HUES48 (cell line): ENCODE results near the gene VGLL4.

Experiments
- H3K27ac ChIP-seq: one replicate; pipeline ENCODE4 v1.7.0; 2013; ENCODE audit warnings: low read depth, low read length, inconsistent platforms
- H3K27me3 ChIP-seq: 2 replicates; pipeline ENCODE4 v1.6.1; 2013; ENCODE audit warnings: mild to moderate bottlenecking, low read length; ENCODE audit not compliant: control insufficient read depth, insufficient read depth
- H3K36me3 ChIP-seq: 2 replicates; pipeline ENCODE4 v1.6.1; 2013; ENCODE audit warnings: low read length; ENCODE audit not compliant: control insufficient read depth, insufficient read depth
- H3K4me1 ChIP-seq: 2 replicates; pipeline ENCODE4 v1.6.1; 2013; ENCODE audit warnings: mild to moderate bottlenecking, low read length; ENCODE audit not compliant: control insufficient read depth, insufficient read depth
- H3K4me3 ChIP-seq: 2 replicates; pipeline ENCODE4 v1.5.1; 2013; ENCODE audit warnings: mild to moderate bottlenecking, low read depth, low read length
- H3K9ac ChIP-seq: 2 replicates; pipeline ENCODE4 v1.6.1; 2013; ENCODE audit warnings: mild to moderate bottlenecking, low read depth, low read length, moderate library complexity
- H3K9me3 ChIP-seq: 2 replicates; pipeline ENCODE4 v1.6.1; 2013; ENCODE audit warnings: low read length; ENCODE audit not compliant: control insufficient read depth, insufficient read depth

Gene VGLL4

GRCh38 chr3:11613319-11613718 lies 30.4 kb downstream of the VGLL4 start:
- Histone ChIP-seq H3K4me1 (peaks cover 55% of the 10 kb centered on the region), H3K27ac (no peak overlapping the region), H3K4me3 (no peak overlapping the region), H3K9me3 (no peaks in the 10 kb centered on the region), H3K36me3 (no peaks in the 10 kb centered on the region), H3K9ac (no peak overlapping the region), H3K27me3 (no peaks in the 10 kb centered on the region)

DNA sequence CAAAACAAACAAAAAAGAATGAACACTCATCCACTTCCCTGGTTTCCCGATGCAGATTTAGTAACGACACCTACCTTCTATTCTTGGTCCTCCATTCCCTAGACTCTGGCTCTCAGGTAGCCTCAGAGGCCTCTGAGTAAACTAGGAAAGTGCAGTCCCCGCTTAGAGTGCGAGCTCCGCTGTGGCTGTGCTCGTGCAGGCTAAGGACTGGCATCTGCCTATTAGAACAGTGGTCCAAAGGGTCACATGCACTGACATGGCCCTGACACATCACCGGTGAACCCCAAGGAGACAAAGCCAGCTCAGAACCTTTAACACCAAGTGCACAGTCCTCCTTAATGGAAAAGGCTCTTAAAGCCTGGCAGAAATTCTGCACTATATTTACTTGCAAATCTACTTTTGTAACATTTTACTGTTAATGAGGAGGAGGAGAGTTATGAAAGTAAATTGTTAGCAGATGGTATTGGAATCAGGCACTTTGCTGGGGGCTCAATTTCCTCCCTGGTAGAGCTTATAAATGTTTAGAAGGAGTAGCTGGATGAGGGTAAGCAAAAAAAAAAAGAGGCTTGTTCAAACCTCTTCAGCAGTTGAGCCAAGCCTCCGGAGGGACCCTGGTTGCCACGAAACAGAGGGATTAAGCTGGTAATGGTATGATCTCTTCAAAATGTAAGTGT lies 31.1 kb downstream of the VGLL4 start:
- Histone ChIP-seq H3K27me3 (no peaks in the 10 kb centered on the region), H3K9ac (no peak overlapping the region), H3K4me3 (no peak overlapping the region), H3K36me3 (no peaks in the 10 kb centered on the region), H3K4me1 (peaks cover 58% of the 10 kb centered on the region), H3K9me3 (no peaks in the 10 kb centered on the region), H3K27ac (no peak overlapping the region)

GRCh38 chr3:11611341-11611799 lies 32.3 kb downstream of the VGLL4 start:
- Histone ChIP-seq H3K27ac (peak overlapping the region; percentile 9), H3K9me3 (no peaks in the 10 kb centered on the region), H3K27me3 (no peaks in the 10 kb centered on the region), H3K4me1 (peaks cover 50% of the 10 kb centered on the region), H3K9ac (no peak overlapping the region), H3K4me3 (no peak overlapping the region), H3K36me3 (no peaks in the 10 kb centered on the region)

DNA sequence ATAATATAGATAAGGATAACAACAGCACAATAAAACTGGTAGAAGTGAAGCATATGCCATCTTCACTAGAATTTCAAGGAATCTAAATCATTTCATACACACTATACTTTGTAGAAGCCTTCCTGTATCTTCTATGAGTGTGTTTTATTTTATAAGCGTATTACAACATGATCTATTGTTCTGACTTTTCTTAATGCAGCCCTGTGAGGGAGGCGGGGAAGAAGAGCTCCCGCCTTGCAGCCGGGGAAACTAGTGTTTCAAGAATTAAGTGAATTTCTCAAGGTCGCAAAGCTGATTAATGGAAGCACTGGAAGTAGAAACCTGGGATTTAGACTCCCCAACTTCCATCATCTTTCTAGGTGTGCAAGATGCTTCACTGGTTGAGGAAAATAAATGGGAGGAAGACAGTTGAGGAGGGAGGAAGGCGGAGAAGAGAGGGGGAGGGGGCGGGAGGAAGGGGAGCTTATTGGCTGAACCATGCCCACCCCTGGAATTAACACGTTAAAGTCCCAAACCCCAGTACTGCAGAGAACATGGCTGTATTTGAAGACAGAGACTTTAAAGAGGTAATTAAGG lies 32.9 kb downstream of the VGLL4 start:
- H3K4me1 ChIP-seq = peaks cover 45% of the 10 kb centered on the region
- H3K27me3 ChIP-seq = no peaks in the 10 kb centered on the region
- no peak overlapping the region for H3K4me3 ChIP-seq
- no peak overlapping the region for H3K9ac ChIP-seq
- H3K9me3 ChIP-seq = no peaks in the 10 kb centered on the region
- H3K36me3 ChIP-seq = no peaks in the 10 kb centered on the region
- no peak overlapping the region for H3K27ac ChIP-seq

DNA sequence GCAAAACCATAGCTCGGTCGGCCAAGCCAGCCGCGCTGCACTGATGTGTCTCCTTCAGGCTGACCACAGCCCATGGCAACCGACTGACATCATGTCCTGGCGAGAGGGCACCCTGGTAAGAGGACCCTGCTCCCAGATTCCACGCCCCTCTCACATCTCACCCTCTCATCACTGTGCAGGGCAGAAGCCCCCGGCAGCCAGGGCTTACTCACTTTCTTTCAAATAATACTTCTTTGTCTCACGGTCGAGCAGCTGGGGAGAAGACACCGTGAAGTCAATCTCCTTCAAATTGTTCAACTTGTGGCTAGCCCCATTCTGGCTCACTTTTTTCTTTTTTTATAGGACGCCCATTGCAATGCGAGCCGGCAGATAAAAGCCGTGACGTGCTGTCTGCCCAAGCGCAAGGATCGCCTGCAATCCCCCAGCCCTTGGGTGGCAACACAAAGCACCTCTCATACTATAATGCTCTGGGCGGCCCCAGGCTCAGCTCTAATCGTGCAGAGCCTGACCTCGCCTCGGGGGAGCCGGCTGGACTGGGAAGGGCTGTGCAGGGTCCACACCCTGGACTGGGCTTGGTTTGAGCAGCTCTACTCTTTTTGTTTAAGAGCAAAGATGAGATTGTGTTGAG lies 33.6 kb downstream of the VGLL4 start:
- Histone ChIP-seq H3K27ac (no peak overlapping the region), H3K4me1 (peaks cover 46% of the 10 kb centered on the region), H3K36me3 (no peaks in the 10 kb centered on the region)

GRCh38 chr3:11609481-11609880 lies 34.2 kb downstream of the VGLL4 start:
- H3K4me3 ChIP-seq = no peak overlapping the region

More for the DNA sequence above, 33.6 kb downstream of the VGLL4 start:
- Histone ChIP-seq H3K9me3 (no peaks in the 10 kb centered on the region), H3K9ac (no peak overlapping the region), H3K27me3 (no peaks in the 10 kb centered on the region), H3K4me3 (no peak overlapping the region)

GRCh38 chr3:11607816-11608215 lies 35.9 kb downstream of the VGLL4 start:
- Histone ChIP-seq H3K4me1 (peaks cover 55% of the 10 kb centered on the region), H3K27ac (no peak overlapping the region), H3K9me3 (no peaks in the 10 kb centered on the region), H3K4me3 (no peak overlapping the region), H3K27me3 (no peaks in the 10 kb centered on the region), H3K9ac (no peak overlapping the region), H3K36me3 (no peaks in the 10 kb centered on the region)

More at GRCh38 chr3:11609481-11609880, 34.2 kb downstream of the VGLL4 start:
- Histone ChIP-seq H3K27me3 (no peaks in the 10 kb centered on the region), H3K4me1 (peaks cover 46% of the 10 kb centered on the region), H3K9ac (no peak overlapping the region), H3K36me3 (no peaks in the 10 kb centered on the region), H3K27ac (no peak overlapping the region), H3K9me3 (no peaks in the 10 kb centered on the region)

DNA sequence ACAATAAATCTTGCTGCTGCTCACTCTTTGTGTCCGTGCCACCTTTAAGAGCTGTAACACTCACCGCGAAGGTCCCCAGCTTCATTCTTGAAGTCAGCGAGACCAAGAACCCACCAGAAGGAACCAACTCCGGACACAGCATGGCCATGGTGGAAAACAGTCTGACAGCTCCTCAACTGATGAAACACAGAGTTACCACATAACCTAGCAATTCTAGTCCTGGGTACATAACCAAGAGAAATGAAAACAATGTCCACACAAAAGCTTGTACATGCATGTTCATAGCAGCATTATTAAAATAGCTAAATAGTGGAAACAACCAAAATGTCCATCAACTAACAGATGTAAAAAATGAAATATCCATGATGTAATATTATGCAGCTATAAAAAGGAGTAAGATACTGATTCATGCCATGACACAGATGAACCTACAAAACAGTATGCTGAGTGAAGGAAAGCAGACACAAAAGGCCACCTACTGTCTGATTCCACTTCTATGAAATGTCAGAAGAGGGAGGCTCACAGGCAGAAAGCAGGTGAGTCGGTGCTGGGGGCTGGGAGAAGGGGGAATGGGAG lies 36.8 kb downstream of the VGLL4 start:
- peaks cover 64% of the 10 kb centered on the region for H3K4me1 ChIP-seq
- no peak overlapping the region for H3K27ac ChIP-seq
- H3K9me3 ChIP-seq = no peaks in the 10 kb centered on the region
- no peaks in the 10 kb centered on the region for H3K27me3 ChIP-seq
- H3K9ac ChIP-seq = no peak overlapping the region
- H3K36me3 ChIP-seq = no peaks in the 10 kb centered on the region
- H3K4me3 ChIP-seq = no peak overlapping the region

GRCh38 chr3:11606090-11606784 lies 37.5 kb downstream of the VGLL4 start:
- peaks cover 63% of the 10 kb centered on the region for H3K4me1 ChIP-seq

DNA sequence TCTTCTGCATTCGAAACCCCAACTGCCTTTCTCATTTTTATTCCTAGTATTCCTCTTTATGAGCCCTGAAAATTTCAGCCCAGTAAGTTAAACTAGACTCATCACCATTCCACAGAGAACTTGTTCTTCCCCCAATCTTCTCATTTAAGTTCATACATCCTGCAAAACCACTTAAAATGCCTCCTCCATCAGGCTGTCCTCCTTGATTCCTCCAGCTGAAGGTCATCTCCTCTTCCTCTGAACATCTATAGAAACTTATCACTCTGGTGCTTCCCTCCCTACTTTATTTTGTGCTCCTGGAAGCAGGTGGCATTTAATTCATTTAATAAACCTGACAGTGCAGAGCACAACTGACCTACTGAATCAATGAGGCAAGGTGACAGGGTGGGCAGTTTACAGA lies 38.3 kb downstream of the VGLL4 start:
- Histone ChIP-seq H3K4me1 (peaks cover 63% of the 10 kb centered on the region), H3K9ac (no peak overlapping the region), H3K9me3 (no peaks in the 10 kb centered on the region), H3K36me3 (peaks cover 5% of the 10 kb centered on the region), H3K27ac (no peak overlapping the region), H3K4me3 (no peak overlapping the region), H3K27me3 (no peaks in the 10 kb centered on the region)

More at GRCh38 chr3:11606090-11606784, 37.5 kb downstream of the VGLL4 start:
- no peak overlapping the region for H3K4me3 ChIP-seq
- no peak overlapping the region for H3K27ac ChIP-seq
- H3K27me3 ChIP-seq = no peaks in the 10 kb centered on the region
- H3K9ac ChIP-seq = no peak overlapping the region
- no peaks in the 10 kb centered on the region for H3K9me3 ChIP-seq
- H3K36me3 ChIP-seq = peaks cover under 1% of the 10 kb centered on the region; the same call in 1 of the 2 replicates
